Neural cell (in vitro differentiated cells): Measurements from ENCODE around the gene RNF217. TPM values are rescaled to one million over a fixed set of nuclear protein-coding genes. Genes with fewer than 3 reads are reported as not detected.

Experiments
- H2AFZ ChIP-seq: fragments of 200-600, 300-800 bp; sonication (generic), shearing (Covaris generic); 2 replicates; pipeline ENCODE4 v1.6.0; 2014; ENCODE audit warnings: low read depth, mild to moderate bottlenecking, antibody characterized with exemption, low read length, moderate library complexity
- H3F3A ChIP-seq: fragments of 200-600 bp; shearing (Covaris generic); 2 replicates; pipeline ENCODE4 v1.6.1; 2016; ENCODE audit warnings: mild to moderate bottlenecking, moderate library complexity, mixed read lengths, antibody characterized with exemption, low read length; ENCODE audit not compliant: insufficient read depth, poor library complexity, severe bottlenecking
- H3K27ac ChIP-seq: fragments of 200-600, 300-800 bp; sonication (generic), shearing (Covaris generic); 2 replicates; pipeline ENCODE4 v1.5.1; 2014; ENCODE audit warnings: mild to moderate bottlenecking, low read length, moderate library complexity
- H3K27me3 ChIP-seq: fragments of 300-800, 200-600 bp; sonication (generic), shearing (Covaris generic); 2 replicates; pipeline ENCODE4 v1.6.0; 2014; ENCODE audit warnings: mild to moderate bottlenecking, low read depth, low read length, moderate library complexity; ENCODE audit not compliant: insufficient read depth
- H3K36me3 ChIP-seq: fragments of 300-800, 200-600 bp; sonication (generic), shearing (Covaris generic); 2 replicates; pipeline ENCODE4 v1.5.1; 2014; ENCODE audit warnings: mild to moderate bottlenecking, antibody characterized with exemption, low read length, moderate library complexity; ENCODE audit not compliant: insufficient read depth
- H3K4me2 ChIP-seq: fragments of 300-800, 200-600 bp; sonication (generic), shearing (Covaris generic); 2 replicates; pipeline ENCODE4 v1.6.0; 2014; ENCODE audit warnings: mild to moderate bottlenecking, low read length
- H3K4me3 ChIP-seq: fragments of 300-800, 200-600 bp; sonication (generic), shearing (Covaris generic); 2 replicates; pipeline ENCODE4 v1.5.1; 2014; ENCODE audit warnings: mild to moderate bottlenecking, low read length, moderate library complexity
- H3K79me2 ChIP-seq: fragments of 200-600 bp; shearing (Covaris generic); replicated peaks from 2 replicates; pipeline ENCODE4 v1.6.0; 2014; ENCODE audit warnings: mild to moderate bottlenecking, low read length, moderate library complexity; ENCODE audit not compliant: insufficient read depth
- H3K9ac ChIP-seq: fragments of 300-800, 200-600 bp; sonication (generic), shearing (Covaris generic); 2 replicates; pipeline ENCODE4 v1.6.1; 2016; ENCODE audit warnings: mild to moderate bottlenecking, low read length, mixed read lengths
- H3K9me2 ChIP-seq: fragments of 200-600 bp; shearing (Covaris generic); 2 replicates; pipeline ENCODE4 v1.6.1; 2016; ENCODE audit warnings: mild to moderate bottlenecking, low read length, mixed read lengths; ENCODE audit not compliant: insufficient read depth
- H3K9me3 ChIP-seq: fragments of 200-600, 300-800 bp; sonication (generic), shearing (Covaris generic); 2 replicates; pipeline ENCODE4 v1.6.1; 2016; ENCODE audit warnings: mild to moderate bottlenecking, mixed run types, low read length, moderate library complexity, mixed read lengths
- H4K20me1 ChIP-seq: fragments of 200-600 bp; shearing (Covaris generic); 2 replicates; pipeline ENCODE4 v1.6.1; 2016; ENCODE audit warnings: mild to moderate bottlenecking, mixed run types; ENCODE audit not compliant: insufficient read depth
- EP300 ChIP-seq: fragments of 450-650 bp; conservative IDR thresholded peaks from 2 replicates; pipeline ENCODE4 v1.6.1; 2014; ENCODE audit warnings: antibody characterized with exemption, mild to moderate bottlenecking, moderate library complexity; ENCODE audit not compliant: poor library complexity, severe bottlenecking
- EZH2 ChIP-seq: fragments of 200-600, 300-800 bp; shearing (Covaris generic), sonication (generic); IDR thresholded peaks from 2 replicates; pipeline ENCODE4 v1.6.1; 2014; ENCODE audit warnings: antibody characterized with exemption, low read length, borderline replicate concordance, mild to moderate bottlenecking; ENCODE audit not compliant: insufficient read depth, poor library complexity, severe bottlenecking
- MXI1 ChIP-seq: fragments of 450-650 bp; conservative IDR thresholded peaks from 2 replicates; pipeline ENCODE4 v1.6.1; 2014; ENCODE audit warnings: antibody characterized with exemption, mild to moderate bottlenecking; ENCODE audit not compliant: poor library complexity, severe bottlenecking
- POLR2AphosphoS5 ChIP-seq: IDR thresholded peaks from 2 replicates; pipeline ENCODE4 v1.6.1; 2012
- RAD21 ChIP-seq: fragments of 450-650 bp; conservative IDR thresholded peaks from 2 replicates; pipeline ENCODE4 v1.6.1; 2014; ENCODE audit warnings: antibody characterized with exemption, mild to moderate bottlenecking, moderate library complexity
- SMC3 ChIP-seq: fragments of 450-650 bp; conservative IDR thresholded peaks from 2 replicates; pipeline ENCODE4 v1.6.1; 2014; ENCODE audit warnings: antibody characterized with exemption, mild to moderate bottlenecking, moderate library complexity; ENCODE audit not compliant: poor library complexity
- TAF1 ChIP-seq: IDR thresholded peaks from 2 replicates; pipeline ENCODE4 v1.6.1; 2012; ENCODE audit warnings: low read depth
- polyA plus RNA-seq: library from polyadenylated mRNA; depleted of rRNA; stranded (reverse); fragments of >200 nt; gene quantifications from 2 replicates; pipeline ENCODE4 v1.2.3, GENCODE V29; 2014
- TF ChIP-seq, protein P1 (sequence below): fragments of 450-650 bp; IDR thresholded peaks from 2 replicates; pipeline ENCODE4 v1.5.1; 2014; ENCODE audit warnings: antibody characterized with exemption, mild to moderate bottlenecking, moderate library complexity; ENCODE audit not compliant: poor library complexity, severe bottlenecking
- TF ChIP-seq, protein P2 (sequence below): IDR thresholded peaks from 2 replicates; pipeline ENCODE4 v1.6.1; 2012; ENCODE audit warnings: borderline replicate concordance

The RNF217 gene
- polyA plus RNA-seq, 1 donor from 2014 or later = 10.2 TPM

DNA sequence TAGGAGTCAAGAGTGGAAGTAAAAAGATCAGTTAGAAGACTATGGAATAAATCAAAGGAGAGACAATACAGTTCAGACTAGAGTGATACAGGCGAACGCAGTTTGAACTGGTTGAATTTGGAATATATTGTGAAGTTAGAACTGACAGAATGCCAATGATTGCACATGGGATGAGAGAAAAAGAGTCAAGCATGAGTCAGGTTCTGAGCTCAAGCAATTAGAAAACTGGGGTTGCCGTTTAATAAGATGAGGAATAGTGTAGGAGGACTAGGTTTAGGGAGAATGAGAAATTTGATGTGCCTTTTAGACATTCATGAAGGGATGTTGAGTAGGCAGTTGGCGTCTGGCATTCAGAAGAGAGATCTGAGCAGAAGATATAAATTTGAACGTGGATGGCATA lies 8.0 kb downstream of the RNF217 start:
- no peaks in the 10 kb centered on the region for H3K79me2 ChIP-seq

DNA sequence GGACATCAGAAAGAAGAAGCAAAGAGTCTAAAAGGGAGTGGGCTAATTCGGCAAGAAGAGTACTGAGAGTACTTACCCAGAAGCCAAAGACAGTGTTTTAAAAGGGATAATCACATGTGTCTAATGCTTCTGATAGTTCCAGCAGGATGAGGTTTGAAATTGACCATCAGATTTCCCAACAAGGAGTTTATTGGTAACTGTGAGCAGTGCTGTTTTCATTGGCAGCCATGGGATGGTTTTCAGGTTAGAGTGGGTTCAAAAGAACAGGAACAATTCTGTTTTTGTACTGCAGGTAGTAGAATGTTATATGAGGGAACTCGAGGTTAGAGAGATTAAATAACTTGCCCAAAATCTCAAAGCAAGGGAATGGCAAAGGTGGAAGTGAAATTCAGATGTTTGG lies 8.5 kb downstream of the RNF217 start:
- TF ChIP-seq EZH2 (no peak), EP300 (no peak), POLR2AphosphoS5 (no peak), SMC3 (no peak), TAF1 (no peak), RAD21 (no peak), MXI1 (no peak)
- TF ChIP-seq, protein P1, sequence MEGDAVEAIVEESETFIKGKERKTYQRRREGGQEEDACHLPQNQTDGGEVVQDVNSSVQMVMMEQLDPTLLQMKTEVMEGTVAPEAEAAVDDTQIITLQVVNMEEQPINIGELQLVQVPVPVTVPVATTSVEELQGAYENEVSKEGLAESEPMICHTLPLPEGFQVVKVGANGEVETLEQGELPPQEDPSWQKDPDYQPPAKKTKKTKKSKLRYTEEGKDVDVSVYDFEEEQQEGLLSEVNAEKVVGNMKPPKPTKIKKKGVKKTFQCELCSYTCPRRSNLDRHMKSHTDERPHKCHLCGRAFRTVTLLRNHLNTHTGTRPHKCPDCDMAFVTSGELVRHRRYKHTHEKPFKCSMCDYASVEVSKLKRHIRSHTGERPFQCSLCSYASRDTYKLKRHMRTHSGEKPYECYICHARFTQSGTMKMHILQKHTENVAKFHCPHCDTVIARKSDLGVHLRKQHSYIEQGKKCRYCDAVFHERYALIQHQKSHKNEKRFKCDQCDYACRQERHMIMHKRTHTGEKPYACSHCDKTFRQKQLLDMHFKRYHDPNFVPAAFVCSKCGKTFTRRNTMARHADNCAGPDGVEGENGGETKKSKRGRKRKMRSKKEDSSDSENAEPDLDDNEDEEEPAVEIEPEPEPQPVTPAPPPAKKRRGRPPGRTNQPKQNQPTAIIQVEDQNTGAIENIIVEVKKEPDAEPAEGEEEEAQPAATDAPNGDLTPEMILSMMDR = no peak
- TF ChIP-seq, protein P2, sequence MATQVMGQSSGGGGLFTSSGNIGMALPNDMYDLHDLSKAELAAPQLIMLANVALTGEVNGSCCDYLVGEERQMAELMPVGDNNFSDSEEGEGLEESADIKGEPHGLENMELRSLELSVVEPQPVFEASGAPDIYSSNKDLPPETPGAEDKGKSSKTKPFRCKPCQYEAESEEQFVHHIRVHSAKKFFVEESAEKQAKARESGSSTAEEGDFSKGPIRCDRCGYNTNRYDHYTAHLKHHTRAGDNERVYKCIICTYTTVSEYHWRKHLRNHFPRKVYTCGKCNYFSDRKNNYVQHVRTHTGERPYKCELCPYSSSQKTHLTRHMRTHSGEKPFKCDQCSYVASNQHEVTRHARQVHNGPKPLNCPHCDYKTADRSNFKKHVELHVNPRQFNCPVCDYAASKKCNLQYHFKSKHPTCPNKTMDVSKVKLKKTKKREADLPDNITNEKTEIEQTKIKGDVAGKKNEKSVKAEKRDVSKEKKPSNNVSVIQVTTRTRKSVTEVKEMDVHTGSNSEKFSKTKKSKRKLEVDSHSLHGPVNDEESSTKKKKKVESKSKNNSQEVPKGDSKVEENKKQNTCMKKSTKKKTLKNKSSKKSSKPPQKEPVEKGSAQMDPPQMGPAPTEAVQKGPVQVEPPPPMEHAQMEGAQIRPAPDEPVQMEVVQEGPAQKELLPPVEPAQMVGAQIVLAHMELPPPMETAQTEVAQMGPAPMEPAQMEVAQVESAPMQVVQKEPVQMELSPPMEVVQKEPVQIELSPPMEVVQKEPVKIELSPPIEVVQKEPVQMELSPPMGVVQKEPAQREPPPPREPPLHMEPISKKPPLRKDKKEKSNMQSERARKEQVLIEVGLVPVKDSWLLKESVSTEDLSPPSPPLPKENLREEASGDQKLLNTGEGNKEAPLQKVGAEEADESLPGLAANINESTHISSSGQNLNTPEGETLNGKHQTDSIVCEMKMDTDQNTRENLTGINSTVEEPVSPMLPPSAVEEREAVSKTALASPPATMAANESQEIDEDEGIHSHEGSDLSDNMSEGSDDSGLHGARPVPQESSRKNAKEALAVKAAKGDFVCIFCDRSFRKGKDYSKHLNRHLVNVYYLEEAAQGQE = no peak
- Histone ChIP-seq H3K36me3 (no peaks in the 10 kb centered on the region), H3K79me2 (no peaks in the 10 kb centered on the region), H3K4me3 (no peak overlapping the region), H3F3A (no peaks in the 10 kb centered on the region), H3K4me2 (no peak overlapping the region), H3K27ac (no peak overlapping the region), H3K9ac (no peak overlapping the region), H3K9me2 (no peaks in the 10 kb centered on the region), H4K20me1 (no peaks in the 10 kb centered on the region), H2AFZ (no peak overlapping the region), H3K9me3 (no peaks in the 10 kb centered on the region), H3K27me3 (no peaks in the 10 kb centered on the region)

More for the DNA sequence above, 8.0 kb downstream of the RNF217 start:
- H4K20me1 ChIP-seq = no peaks in the 10 kb centered on the region
- H2AFZ ChIP-seq = no peak overlapping the region
- TF ChIP-seq, protein P1 = no peak
- TF ChIP-seq POLR2AphosphoS5 (no peak), TAF1 (no peak), EP300 (no peak), EZH2 (no peak), SMC3 (no peak), RAD21 (no peak), MXI1 (no peak)
- TF ChIP-seq, protein P2 = no peak
- no peak overlapping the region for H3K4me2 ChIP-seq
- H3K27ac ChIP-seq = no peak overlapping the region
- no peak overlapping the region for H3K4me3 ChIP-seq
- no peaks in the 10 kb centered on the region for H3K9me3 ChIP-seq
- no peaks in the 10 kb centered on the region for H3K27me3 ChIP-seq
- no peaks in the 10 kb centered on the region for H3K36me3 ChIP-seq
- H3F3A ChIP-seq = no peaks in the 10 kb centered on the region
- no peaks in the 10 kb centered on the region for H3K9me2 ChIP-seq
- no peak overlapping the region for H3K9ac ChIP-seq
